Choroid plexus epithelial cell (primary cell): ENCODE results near the gene SCYL1.

Experiments used
- DNase-seq: peaks from one replicate; pipeline ENCODE4 v3.0.0-alpha.2; 2010; ENCODE audit warnings: low read depth
- H3K4me3 ChIP-seq: 2 replicates; pipeline ENCODE4 v1.5.1; 2011; ENCODE audit warnings: low read depth, mild to moderate bottlenecking, control low read depth, low read length, moderate library complexity
- CTCF ChIP-seq: conservative IDR thresholded peaks from 2 replicates; pipeline ENCODE4 v1.5.1; 2011; ENCODE audit warnings: low read depth, mild to moderate bottlenecking, control low read depth, inconsistent platforms, low read length, moderate library complexity

SCYL1 gene

DNA sequence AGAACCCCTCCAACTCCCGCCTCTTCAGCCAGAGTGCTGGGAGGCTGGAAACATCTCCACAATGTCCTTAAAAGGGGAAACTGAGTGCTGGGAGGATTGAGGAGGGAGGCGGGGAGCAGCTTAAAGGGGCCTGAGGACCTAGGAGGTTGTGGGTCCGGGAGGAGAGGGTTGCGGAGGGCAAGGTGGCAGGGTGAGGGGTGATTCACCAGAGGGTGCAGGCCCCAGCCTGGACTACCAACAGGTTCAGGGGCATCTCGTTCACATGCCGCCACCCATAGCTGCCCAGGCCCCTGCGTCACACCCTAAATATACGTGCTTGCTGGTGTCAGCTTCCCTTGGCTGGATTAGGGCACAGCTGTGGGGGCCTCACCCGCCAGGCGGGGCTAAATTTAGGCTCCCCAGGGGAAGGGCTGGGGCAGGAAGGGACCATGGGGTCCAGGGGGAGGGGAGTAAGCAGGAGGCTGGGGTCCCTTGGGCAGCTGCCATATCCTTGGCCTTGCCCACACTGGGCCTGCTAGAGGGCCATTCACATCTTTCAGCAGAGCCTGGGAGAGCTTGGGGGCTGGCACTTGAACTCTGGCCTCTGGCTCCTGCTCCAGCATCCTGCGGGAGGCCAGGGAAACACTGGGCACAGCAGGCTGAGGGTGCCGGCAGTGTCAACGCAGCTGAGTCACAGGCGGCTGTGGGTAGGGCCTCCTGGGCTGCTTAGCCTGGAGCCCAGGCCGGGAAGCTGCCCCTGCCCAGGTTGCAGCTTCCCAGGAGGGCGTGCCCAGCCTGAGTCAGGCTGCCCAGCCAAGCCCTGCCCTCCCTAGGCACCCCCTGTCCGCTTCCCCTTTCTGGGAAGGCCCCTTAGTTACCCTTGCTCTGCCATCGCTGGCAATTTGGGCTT, 52.2 kb downstream of the SCYL1 start:
- no peak for DNase-seq
- H3K4me3 ChIP-seq, result peak overlapping the region; percentile 60
- TF ChIP-seq CTCF, result no peak

GRCh38 chr11:65577756-65578109, 52.9 kb downstream of the SCYL1 start:
- H3K4me3 ChIP-seq, result no peak overlapping the region
- DNase-seq, result no peak
- TF ChIP-seq CTCF, result no peak

DNA sequence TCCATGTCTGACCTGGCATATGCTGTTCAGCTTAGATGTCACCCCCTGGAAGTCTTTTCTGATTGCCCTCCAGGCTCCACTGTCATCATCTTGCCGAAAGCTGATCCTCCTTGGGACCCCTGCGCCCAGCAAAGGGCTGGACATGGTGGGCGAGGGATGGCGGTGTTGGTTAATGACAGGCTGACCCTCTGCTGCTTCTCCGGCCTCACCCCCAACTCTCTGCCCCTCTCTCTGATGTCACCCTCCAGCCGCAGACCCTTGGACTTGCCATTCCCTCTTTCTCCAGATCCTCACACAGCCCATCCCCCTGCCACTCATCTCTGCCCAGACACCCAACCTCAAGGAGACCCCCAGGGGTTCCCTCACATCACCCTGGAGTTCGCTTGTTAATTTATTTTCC, 53.3 kb downstream of the SCYL1 start:
- no peak for TF ChIP-seq CTCF
- DNase-seq, result no peak
- no peak overlapping the region for H3K4me3 ChIP-seq

DNA sequence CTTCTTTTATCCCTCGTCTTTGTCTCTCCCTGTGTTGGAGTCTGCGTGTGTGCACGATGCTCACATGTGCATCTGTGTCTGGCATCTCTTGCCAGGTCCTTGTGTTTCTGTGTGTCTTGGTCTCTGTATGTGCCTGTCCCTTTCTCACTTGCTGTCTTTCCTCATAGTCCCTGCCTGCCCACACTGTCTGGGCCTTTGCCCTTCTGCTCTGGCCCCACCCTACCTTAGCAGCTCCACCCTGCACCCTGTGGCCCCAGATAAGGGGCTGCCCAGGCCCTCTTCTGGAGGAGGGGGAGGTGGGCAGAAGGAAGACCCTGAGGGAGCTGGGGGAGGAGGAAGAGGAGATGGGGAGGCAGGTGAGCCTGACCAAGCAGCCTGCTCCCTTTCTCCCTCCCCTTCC, 53.8 kb downstream of the SCYL1 start:
- TF ChIP-seq CTCF, result no peak
- H3K4me3 ChIP-seq, result no peak overlapping the region
- DNase-seq, result no peak

- no peak for DNase-seq
- no peak for TF ChIP-seq CTCF
- no peak overlapping the region for H3K4me3 ChIP-seq
Measured at GRCh38 chr11:65579291-65579690, 54.4 kb downstream of the SCYL1 start.

GRCh38 chr11:65580031-65580692, 55.3 kb downstream of the SCYL1 start:
- no peak overlapping the region for H3K4me3 ChIP-seq
- DNase-seq, result no peak

More at GRCh38 chr11:65580031-65580692, 55.3 kb downstream of the SCYL1 start:
- no peak for TF ChIP-seq CTCF
